HG02571 (cell line): ENCODE results near the gene TMEM237.

Source experiments
- ATAC-seq: cut with Tn5 transposase; IDR thresholded peaks from one replicate; pipeline ENCODE4 v1.9.1; 2021; ENCODE audit warnings: mild to moderate bottlenecking, moderate library complexity; ENCODE audit not compliant: unreplicated experiment

The TMEM237 gene

GRCh38 chr2:201642579-201643215 lies 606 bp downstream of the TMEM237 start:
- peak; percentile 76 for ATAC-seq

GRCh38 chr2:201642086-201642578 lies 1.2 kb downstream of the TMEM237 start:
- ATAC-seq = peak; percentile 28

GRCh38 chr2:201639205-201639604 lies 4.1 kb downstream of the TMEM237 start:
- ATAC-seq = no peak

- ATAC-seq = no peak
Observed at GRCh38 chr2:201638326-201638725, 5.0 kb downstream of the TMEM237 start.

- ATAC-seq = no peak
Observed at GRCh38 chr2:201633661-201634249, 9.5 kb downstream of the TMEM237 start.

GRCh38 chr2:201631041-201631440 lies 12.3 kb downstream of the TMEM237 start:
- no peak for ATAC-seq

GRCh38 chr2:201630577-201630976 lies 12.7 kb downstream of the TMEM237 start:
- ATAC-seq = no peak

GRCh38 chr2:201628545-201628944 lies 14.8 kb downstream of the TMEM237 start:
- no peak for ATAC-seq

GRCh38 chr2:201622306-201622970 lies 20.9 kb downstream of the TMEM237 start:
- no peak for ATAC-seq

- ATAC-seq = no peak
Observed at GRCh38 chr2:201621293-201621999, 21.9 kb downstream of the TMEM237 start.

GRCh38 chr2:201618744-201619662 lies 24.3 kb downstream of the TMEM237 start:
- ATAC-seq = no peak

- no peak for ATAC-seq
Observed at GRCh38 chr2:201608021-201608420, 35.3 kb downstream of the TMEM237 start.

- ATAC-seq = no peak
Observed at GRCh38 chr2:201607568-201607967, 35.7 kb downstream of the TMEM237 start.

GRCh38 chr2:201600906-201601305 lies 42.4 kb downstream of the TMEM237 start:
- ATAC-seq = no peak

GRCh38 chr2:201597397-201597796 lies 45.9 kb downstream of the TMEM237 start:
- ATAC-seq = no peak

GRCh38 chr2:201580486-201580885 lies 62.8 kb downstream of the TMEM237 start:
- ATAC-seq = no peak

- no peak for ATAC-seq
Observed at GRCh38 chr2:201579536-201579935, 63.8 kb downstream of the TMEM237 start.

GRCh38 chr2:201575971-201576370 lies 67.3 kb downstream of the TMEM237 start:
- no peak for ATAC-seq

- no peak for ATAC-seq
Observed at GRCh38 chr2:201574766-201575165, 68.5 kb downstream of the TMEM237 start.

- ATAC-seq = no peak
Observed at GRCh38 chr2:201572846-201573508, 70.3 kb downstream of the TMEM237 start.
